ENCODE data around the gene HK1.

Gene HK1

GRCh38 chr10:69377191-69377590 lies 98.9 kb downstream of the HK1 start:
- Histone ChIP-seq H3K4me3 (ENCODE audit: low read length in 2 of 2) (no peak overlapping the region), H3K9ac (ENCODE audit: low read length in 2 of 2) (no peak overlapping the region), H3K27ac (ENCODE audit: low read length) (peak overlapping the region; percentile 69), H3K27me3 (ENCODE audit: control insufficient read depth in 1 of 2, insufficient read depth in 2 of 2, low read length in 2 of 2) (no peaks in the 10 kb centered on the region), H3K36me3 (ENCODE audit: control insufficient read depth in 2 of 2, insufficient read depth in 2 of 2, low read length in 2 of 2) (peaks cover 16 to 21% of the 10 kb centered on the region in 2 donors), H3K9me3 (ENCODE audit: control insufficient read depth in 2 of 2, low read length in 2 of 2) (no peaks in the 10 kb centered on the region), H3K4me1 (ENCODE audit: control insufficient read depth, insufficient read depth, low read length) (peaks cover 31% of the 10 kb centered on the region)

GRCh38 chr10:69377933-69378332 lies 99.6 kb downstream of the HK1 start:
- H3K9me3 ChIP-seq (ENCODE audit: control insufficient read depth in 2 of 2, low read length in 2 of 2), result no peaks in the 10 kb centered on the region
- peaks cover 18 to 23% of the 10 kb centered on the region in 2 donors for H3K36me3 ChIP-seq (ENCODE audit: control insufficient read depth in 2 of 2, insufficient read depth in 2 of 2, low read length in 2 of 2)
- no peaks in the 10 kb centered on the region for H3K27me3 ChIP-seq (ENCODE audit: control insufficient read depth in 1 of 2, insufficient read depth in 2 of 2, low read length in 2 of 2)
- H3K27ac ChIP-seq (ENCODE audit: low read length), result peak overlapping the region; percentile 69
- H3K4me3 ChIP-seq (ENCODE audit: low read length in 2 of 2), result no peak overlapping the region
- peaks cover 31% of the 10 kb centered on the region for H3K4me1 ChIP-seq (ENCODE audit: control insufficient read depth, insufficient read depth, low read length)
- H3K9ac ChIP-seq (ENCODE audit: low read length in 2 of 2), result no peak overlapping the region

- H3K4me3 ChIP-seq (ENCODE audit: low read length in 2 of 2), result no peak overlapping the region
- peaks cover 24% of the 10 kb centered on the region for H3K4me1 ChIP-seq (ENCODE audit: control insufficient read depth, insufficient read depth, low read length)
- H3K36me3 ChIP-seq (ENCODE audit: control insufficient read depth in 2 of 2, insufficient read depth in 2 of 2, low read length in 2 of 2), result peaks cover 22 to 35% of the 10 kb centered on the region in 2 donors
- H3K9me3 ChIP-seq (ENCODE audit: control insufficient read depth in 2 of 2, low read length in 2 of 2), result no peaks in the 10 kb centered on the region
- H3K27me3 ChIP-seq (ENCODE audit: control insufficient read depth in 1 of 2, insufficient read depth in 2 of 2, low read length in 2 of 2), result no peaks in the 10 kb centered on the region
- H3K9ac ChIP-seq (ENCODE audit: low read length in 2 of 2), result no peak overlapping the region
- no peak overlapping the region for H3K27ac ChIP-seq (ENCODE audit: low read length)
These were observed 101.5 kb downstream of the HK1 start for GRCh38 chr10:69379800-69380199.

GRCh38 chr10:69382382-69383117 lies 104.3 kb downstream of the HK1 start:
- H3K27ac ChIP-seq (ENCODE audit: low read length), result no peak overlapping the region
- no peaks in the 10 kb centered on the region for H3K9me3 ChIP-seq (ENCODE audit: control insufficient read depth in 2 of 2, low read length in 2 of 2)
- H3K4me1 ChIP-seq (ENCODE audit: control insufficient read depth, insufficient read depth, low read length), result peaks cover 6% of the 10 kb centered on the region
- H3K36me3 ChIP-seq (ENCODE audit: control insufficient read depth in 2 of 2, insufficient read depth in 2 of 2, low read length in 2 of 2), result peaks cover 38 to 55% of the 10 kb centered on the region in 2 donors
- H3K27me3 ChIP-seq (ENCODE audit: control insufficient read depth in 1 of 2, insufficient read depth in 2 of 2, low read length in 2 of 2), result no peaks in the 10 kb centered on the region
- H3K4me3 ChIP-seq (ENCODE audit: low read length in 2 of 2), result no peak overlapping the region
- no peak overlapping the region for H3K9ac ChIP-seq (ENCODE audit: low read length in 2 of 2)

- H3K9me3 ChIP-seq (ENCODE audit: control insufficient read depth in 2 of 2, low read length in 2 of 2), result no peaks in the 10 kb centered on the region
- no peak overlapping the region for H3K4me3 ChIP-seq (ENCODE audit: low read length in 2 of 2)
- peaks cover 2% of the 10 kb centered on the region for H3K4me1 ChIP-seq (ENCODE audit: control insufficient read depth, insufficient read depth, low read length)
- peaks cover 42 to 63% of the 10 kb centered on the region in 2 donors for H3K36me3 ChIP-seq (ENCODE audit: control insufficient read depth in 2 of 2, insufficient read depth in 2 of 2, low read length in 2 of 2)
- no peak overlapping the region for H3K9ac ChIP-seq (ENCODE audit: low read length in 2 of 2)
- no peaks in the 10 kb centered on the region for H3K27me3 ChIP-seq (ENCODE audit: control insufficient read depth in 1 of 2, insufficient read depth in 2 of 2, low read length in 2 of 2)
- peak overlapping the region; percentile 11 for H3K27ac ChIP-seq (ENCODE audit: low read length)
These were observed 105.3 kb downstream of the HK1 start for GRCh38 chr10:69383558-69383957.

- Histone ChIP-seq H3K4me3 (ENCODE audit: low read length in 2 of 2) (no peak overlapping the region), H3K27me3 (ENCODE audit: control insufficient read depth in 1 of 2, insufficient read depth in 2 of 2, low read length in 2 of 2) (no peaks in the 10 kb centered on the region), H3K27ac (ENCODE audit: low read length) (no peak overlapping the region), H3K9me3 (ENCODE audit: control insufficient read depth in 2 of 2, low read length in 2 of 2) (no peaks in the 10 kb centered on the region), H3K4me1 (ENCODE audit: control insufficient read depth, insufficient read depth, low read length) (peaks cover 2% of the 10 kb centered on the region), H3K9ac (ENCODE audit: low read length in 2 of 2) (no peak overlapping the region), H3K36me3 (ENCODE audit: control insufficient read depth in 2 of 2, insufficient read depth in 2 of 2, low read length in 2 of 2) (peaks cover 45 to 71% of the 10 kb centered on the region in 2 donors)
These were observed 106.0 kb downstream of the HK1 start for GRCh38 chr10:69384320-69384719.

GRCh38 chr10:69385454-69386350 lies 107.4 kb downstream of the HK1 start:
- Histone ChIP-seq H3K4me3 (ENCODE audit: low read length in 2 of 2) (no peak overlapping the region), H3K9me3 (ENCODE audit: control insufficient read depth in 2 of 2, low read length in 2 of 2) (no peaks in the 10 kb centered on the region), H3K9ac (ENCODE audit: low read length in 2 of 2) (no peak overlapping the region), H3K27me3 (ENCODE audit: control insufficient read depth in 1 of 2, insufficient read depth in 2 of 2, low read length in 2 of 2) (no peaks in the 10 kb centered on the region), H3K27ac (ENCODE audit: low read length) (no peak overlapping the region), H3K4me1 (ENCODE audit: control insufficient read depth, insufficient read depth, low read length) (peaks cover 12% of the 10 kb centered on the region), H3K36me3 (ENCODE audit: control insufficient read depth in 2 of 2, insufficient read depth in 2 of 2, low read length in 2 of 2) (peaks cover 38 to 61% of the 10 kb centered on the region in 2 donors)

GRCh38 chr10:69387500-69387899 lies 109.2 kb downstream of the HK1 start:
- Histone ChIP-seq H3K27me3 (ENCODE audit: control insufficient read depth in 1 of 2, insufficient read depth in 2 of 2, low read length in 2 of 2) (no peaks in the 10 kb centered on the region), H3K36me3 (ENCODE audit: control insufficient read depth in 2 of 2, insufficient read depth in 2 of 2, low read length in 2 of 2) (peaks cover 43 to 66% of the 10 kb centered on the region in 2 donors), H3K9me3 (ENCODE audit: control insufficient read depth in 2 of 2, low read length in 2 of 2) (no peaks in the 10 kb centered on the region), H3K4me1 (ENCODE audit: control insufficient read depth, insufficient read depth, low read length) (peaks cover 21% of the 10 kb centered on the region), H3K9ac (ENCODE audit: low read length in 2 of 2) (no peak overlapping the region), H3K27ac (ENCODE audit: low read length) (no peak overlapping the region), H3K4me3 (ENCODE audit: low read length in 2 of 2) (no peak overlapping the region)

GRCh38 chr10:69388488-69388887 lies 110.2 kb downstream of the HK1 start:
- H3K9ac ChIP-seq (ENCODE audit: low read length in 2 of 2), result no peak overlapping the region
- H3K27me3 ChIP-seq (ENCODE audit: control insufficient read depth in 1 of 2, insufficient read depth in 2 of 2, low read length in 2 of 2), result no peaks in the 10 kb centered on the region
- no peak overlapping the region for H3K4me3 ChIP-seq (ENCODE audit: low read length in 2 of 2)
- no peaks in the 10 kb centered on the region for H3K9me3 ChIP-seq (ENCODE audit: control insufficient read depth in 2 of 2, low read length in 2 of 2)
- no peak overlapping the region for H3K27ac ChIP-seq (ENCODE audit: low read length)
- H3K36me3 ChIP-seq (ENCODE audit: control insufficient read depth in 2 of 2, insufficient read depth in 2 of 2, low read length in 2 of 2), result peaks cover 36 to 59% of the 10 kb centered on the region in 2 donors
- H3K4me1 ChIP-seq (ENCODE audit: control insufficient read depth, insufficient read depth, low read length), result peaks cover 21% of the 10 kb centered on the region

- H3K9ac ChIP-seq (ENCODE audit: low read length in 2 of 2), result no peak overlapping the region
- no peaks in the 10 kb centered on the region for H3K9me3 ChIP-seq (ENCODE audit: control insufficient read depth in 2 of 2, low read length in 2 of 2)
- peak overlapping the region; percentile 24 for H3K27ac ChIP-seq (ENCODE audit: low read length)
- no peak overlapping the region for H3K4me3 ChIP-seq (ENCODE audit: low read length in 2 of 2)
- no peaks in the 10 kb centered on the region for H3K27me3 ChIP-seq (ENCODE audit: control insufficient read depth in 1 of 2, insufficient read depth in 2 of 2, low read length in 2 of 2)
- peaks cover 29 to 54% of the 10 kb centered on the region in 2 donors for H3K36me3 ChIP-seq (ENCODE audit: control insufficient read depth in 2 of 2, insufficient read depth in 2 of 2, low read length in 2 of 2)
- H3K4me1 ChIP-seq (ENCODE audit: control insufficient read depth, insufficient read depth, low read length), result peaks cover 19% of the 10 kb centered on the region
These were observed 111.7 kb downstream of the HK1 start for GRCh38 chr10:69389827-69390490.
